CD4-positive, CD25-positive, alpha-beta regulatory T cell (primary cell): ENCODE measurements around the gene ZAR1. TPM values are rescaled to one million over a fixed set of nuclear protein-coding genes. Genes with fewer than 3 reads are reported as not detected.
"Not testable (repeated sequence)": the region's sequence is repeated elsewhere in the genome, so short reads cannot be mapped to it uniquely, and the experiment has no call there.

Experiments
- ATAC-seq, 2 donors: fragments of 150-1000 bp; cut with Tn5 transposase; one replicate each; pipeline ENCODE4 v1.10.0; 2021; ENCODE audit warnings: low read depth in 2 of 2, moderate number of reproducible peaks in 2 of 2, moderate library complexity in 1 of 2
- DNase-seq, 3 donors: peaks; one replicate each; pipeline versions ENCODE4 v3.0.0 to v3.0.0-alpha.2; 2012 to 2022; ENCODE audit warnings: mixed read lengths in 1 of 3
- H3K27ac ChIP-seq: one replicate; pipeline ENCODE4 v1.7.0; 2013; ENCODE audit warnings: mild to moderate bottlenecking, low read length; ENCODE audit not compliant: insufficient read depth, poor library complexity, severe bottlenecking
- H3K27me3 ChIP-seq: one replicate; pipeline ENCODE4 v1.7.0; 2013; ENCODE audit warnings: low read length; ENCODE audit not compliant: control insufficient read depth, insufficient read depth
- H3K36me3 ChIP-seq: one replicate; pipeline ENCODE4 v1.7.0; 2013; ENCODE audit warnings: mild to moderate bottlenecking, low read length, moderate library complexity; ENCODE audit not compliant: control insufficient read depth, insufficient read depth
- H3K4me1 ChIP-seq: 2 replicates; pipeline ENCODE4 v1.7.0; 2013; ENCODE audit warnings: mild to moderate bottlenecking, low read length; ENCODE audit not compliant: insufficient read depth, control insufficient read depth, poor library complexity, severe bottlenecking
- H3K4me3 ChIP-seq: one replicate; pipeline ENCODE4 v1.7.0; 2013; ENCODE audit warnings: low read depth, mild to moderate bottlenecking, low read length, moderate library complexity
- H3K9me3 ChIP-seq, 2 experiments: 1 replicate in 1 of 2; 2 replicates in 1 of 2; pipeline ENCODE4 v1.7.0; 2013; ENCODE audit warnings: low read length in 2 of 2, mild to moderate bottlenecking in 1 of 2, moderate library complexity in 1 of 2; ENCODE audit not compliant: control insufficient read depth in 2 of 2
- H3K27ac Mint-ChIP-seq, 3 donors: one replicate each; pipeline ENCODE4 v1.8.0; 2020 to 2022; ENCODE audit warnings: mild to moderate bottlenecking in 3 of 3, mixed read lengths in 3 of 3, moderate library complexity in 2 of 3
- H3K27me3 Mint-ChIP-seq: one replicate; pipeline ENCODE4 v1.8.0; 2022; ENCODE audit warnings: mild to moderate bottlenecking, mixed read lengths
- H3K36me3 Mint-ChIP-seq: one replicate; pipeline ENCODE4 v1.8.0; 2020; ENCODE audit warnings: mixed read lengths
- H3K4me1 Mint-ChIP-seq, 4 donors: one replicate each; pipeline ENCODE4 v1.8.0; 2020 to 2022; ENCODE audit warnings: mixed read lengths in 4 of 4, mild to moderate bottlenecking in 1 of 4
- H3K4me3 Mint-ChIP-seq, 4 donors: one replicate each; pipeline ENCODE4 v1.8.0; 2020 to 2022; ENCODE audit warnings: mild to moderate bottlenecking in 4 of 4, mixed read lengths in 4 of 4, moderate library complexity in 3 of 4
- H3K9me3 Mint-ChIP-seq, 7 donors: one replicate each; pipeline ENCODE4 v1.8.0; 2020 to 2022; ENCODE audit warnings: mixed read lengths in 7 of 7, mild to moderate bottlenecking in 3 of 7, moderate library complexity in 2 of 7
- polyA plus RNA-seq, 4 donors: library from polyadenylated mRNA; unstranded; fragments of 300-500 nt; fragmentation: Illumina TruSeq; gene quantifications; one replicate each; pipeline ENCODE4 v1.2.3, GENCODE V29; 2021
- total RNA-seq: library from RNA; stranded (reverse); gene quantifications from one replicate; pipeline ENCODE4 v1.2.3, GENCODE V29; 2022

Gene ZAR1, protein sequence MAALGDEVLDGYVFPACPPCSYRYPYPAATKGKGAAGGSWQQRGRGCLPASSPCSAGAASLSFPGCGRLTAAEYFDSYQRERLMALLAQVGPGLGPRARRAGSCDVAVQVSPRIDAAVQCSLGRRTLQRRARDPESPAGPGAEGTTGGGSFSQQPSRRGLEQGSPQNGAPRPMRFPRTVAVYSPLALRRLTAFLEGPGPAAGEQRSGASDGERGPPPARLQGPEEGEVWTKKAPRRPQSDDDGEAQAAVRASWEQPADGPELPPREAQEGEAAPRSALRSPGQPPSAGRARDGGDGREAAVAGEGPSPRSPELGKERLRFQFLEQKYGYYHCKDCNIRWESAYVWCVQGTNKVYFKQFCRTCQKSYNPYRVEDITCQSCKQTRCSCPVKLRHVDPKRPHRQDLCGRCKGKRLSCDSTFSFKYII
- not detected for total RNA-seq
- polyA plus RNA-seq: not detected

DNA sequence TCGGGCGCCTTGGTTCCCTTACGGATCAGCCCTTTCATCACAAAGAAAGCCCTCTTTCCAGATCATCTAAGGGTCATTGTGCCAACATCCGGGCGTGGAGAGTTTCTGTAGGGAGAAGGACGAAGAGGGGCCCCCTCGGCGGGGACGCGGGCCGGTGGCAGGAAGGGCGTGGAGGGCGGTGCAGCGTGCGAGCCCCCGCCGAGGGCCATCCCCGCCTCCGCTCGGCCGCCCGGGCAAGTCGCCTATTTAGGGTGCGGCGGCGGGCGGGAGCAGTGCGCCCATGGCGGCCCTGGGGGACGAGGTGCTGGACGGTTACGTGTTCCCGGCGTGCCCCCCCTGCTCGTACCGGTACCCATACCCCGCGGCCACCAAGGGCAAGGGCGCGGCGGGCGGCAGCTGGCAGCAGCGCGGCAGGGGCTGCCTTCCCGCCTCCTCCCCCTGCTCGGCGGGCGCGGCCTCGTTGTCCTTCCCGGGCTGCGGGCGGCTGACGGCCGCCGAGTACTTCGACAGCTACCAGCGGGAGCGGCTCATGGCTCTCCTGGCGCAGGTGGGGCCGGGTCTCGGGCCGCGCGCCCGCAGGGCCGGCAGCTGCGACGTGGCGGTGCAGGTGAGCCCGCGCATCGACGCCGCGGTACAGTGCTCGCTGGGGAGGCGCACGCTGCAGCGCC is at the start of gene ZAR1:
Gene ZAR1, plus strand, starts transcription at position 241 of the 668 bp plus-strand sequence. Its CDS starts 40 bp downstream, at position 281.
- Mint-ChIP-seq H3K36me3 (no peaks in the 10 kb centered on the region), H3K27me3 (peaks cover 62% of the 10 kb centered on the region), H3K4me1 (peaks cover 0 to 7% (median 2%) of the 10 kb centered on the region in 4 donors), H3K4me3 (peak within 1 kb of the TSS in 2 of 4 donors; percentile 41 to 74), H3K9me3 (peaks cover 0 to 1% (median 0%) of the 10 kb centered on the region in 7 donors), H3K27ac (no peak within 1 kb of the TSS)
- Histone ChIP-seq H3K27ac (no peak within 1 kb of the TSS), H3K4me3 (no peak within 1 kb of the TSS), H3K4me1 (peaks cover 8% of the 10 kb centered on the region), H3K36me3 (no peaks in the 10 kb centered on the region), H3K27me3 (peaks cover 45% of the 10 kb centered on the region), H3K9me3 (no peaks in the 10 kb centered on the region)
- DNase-seq (no peak), ATAC-seq (peak in 1 of 2 donors; percentile 36)

DNA sequence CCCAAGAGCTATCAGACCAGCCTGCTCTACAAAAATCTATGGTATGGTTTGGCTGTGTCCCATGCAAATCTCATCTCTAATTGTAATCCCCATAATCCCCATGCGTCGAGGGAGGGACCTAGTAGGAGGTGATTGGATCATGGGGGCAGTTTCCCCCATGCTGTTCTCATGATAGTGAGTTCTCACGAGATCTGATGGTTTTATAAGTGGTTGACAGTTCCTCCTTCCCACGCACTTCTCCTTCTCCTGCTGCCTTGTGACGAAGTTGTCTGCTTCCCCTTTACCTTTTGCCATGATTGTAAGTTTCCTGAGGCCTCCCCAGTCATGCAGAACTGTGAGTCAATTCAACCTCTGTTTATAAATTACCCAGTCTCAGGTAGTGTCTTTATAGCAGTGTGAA is 49.1 kb upstream of the ZAR1 start:
- H3K9me3 Mint-ChIP-seq, H3K4me1 Mint-ChIP-seq: not testable (repeated sequence)

DNA sequence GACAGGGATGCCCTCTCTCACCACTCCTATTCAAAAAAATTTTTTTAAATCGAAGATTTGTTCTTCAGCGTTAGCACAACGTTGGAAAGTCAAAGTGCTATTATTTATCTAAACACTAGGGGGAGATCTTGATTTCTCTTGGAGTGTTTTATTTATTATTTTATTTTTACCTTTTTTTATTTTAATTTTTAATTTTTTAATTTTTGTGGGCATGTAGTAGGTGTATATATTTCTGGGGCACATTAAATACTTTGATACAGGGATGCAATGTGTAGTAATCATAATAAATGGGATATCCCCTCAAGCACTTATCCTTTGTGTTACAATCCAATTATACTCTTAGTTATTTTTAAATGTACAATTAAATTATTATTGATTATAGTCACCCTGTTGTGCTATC is 44.3 kb upstream of the ZAR1 start:
- Histone ChIP-seq H3K4me3 (no peak overlapping the region), H3K27ac (no peak overlapping the region), H3K27me3 (peaks cover 1% of the 10 kb centered on the region), H3K9me3 (no peaks in the 10 kb centered on the region), H3K36me3 (no peaks in the 10 kb centered on the region), H3K4me1 (no peaks in the 10 kb centered on the region)
- no peaks in the 10 kb centered on the region for H3K4me1 Mint-ChIP-seq
- H3K27me3 Mint-ChIP-seq: peaks cover under 1% of the 10 kb centered on the region
- no peaks in the 10 kb centered on the region for H3K36me3 Mint-ChIP-seq
- DNase-seq (peak in 2 of 3 donors; percentile 24 to 29), ATAC-seq (no peak)
- H3K27ac Mint-ChIP-seq: no peak overlapping the region
- no peak overlapping the region for H3K4me3 Mint-ChIP-seq
- H3K9me3 Mint-ChIP-seq: peaks cover 0 to 1% (median 0%) of the 10 kb centered on the region in 7 donors

More for the DNA sequence above, 49.1 kb upstream of the ZAR1 start:
- not testable (repeated sequence) for H3K27ac ChIP-seq, DNase-seq, H3K27me3 ChIP-seq, H3K9me3 ChIP-seq, H3K27ac Mint-ChIP-seq, H3K36me3 Mint-ChIP-seq, H3K4me1 ChIP-seq, ATAC-seq, H3K4me3 ChIP-seq, H3K36me3 ChIP-seq, H3K4me3 Mint-ChIP-seq
- peaks cover 19% of the 10 kb centered on the region for H3K27me3 Mint-ChIP-seq

DNA sequence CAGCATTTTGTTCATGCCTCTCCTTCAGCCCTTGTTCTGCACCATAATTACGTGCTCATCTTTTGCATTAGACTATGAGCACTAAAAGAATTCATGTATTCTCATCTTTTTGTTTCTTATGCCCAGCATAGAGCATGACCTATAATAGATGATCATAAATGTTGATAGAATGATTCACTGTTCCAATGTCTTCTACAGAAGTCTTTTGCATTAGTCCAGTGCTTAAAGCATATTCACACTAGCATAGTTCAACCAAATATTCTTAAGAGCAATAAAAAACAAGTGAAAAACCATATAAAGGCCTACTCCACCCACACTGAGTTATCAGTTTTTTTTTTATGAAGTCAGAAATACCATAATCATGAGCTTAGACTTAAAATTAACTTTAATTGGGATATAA is 43.4 kb upstream of the ZAR1 start:
- no peaks in the 10 kb centered on the region for H3K36me3 ChIP-seq
- Mint-ChIP-seq H3K4me3 (no peak overlapping the region), H3K4me1 (no peaks in the 10 kb centered on the region), H3K36me3 (no peaks in the 10 kb centered on the region), H3K27ac (no peak overlapping the region), H3K27me3 (peaks cover 3% of the 10 kb centered on the region), H3K9me3 (peaks cover 0 to 1% (median 0%) of the 10 kb centered on the region in 7 donors)
- no peaks in the 10 kb centered on the region for H3K9me3 ChIP-seq
- ATAC-seq (no peak), DNase-seq (no peak)
- no peak overlapping the region for H3K4me3 ChIP-seq
- H3K4me1 ChIP-seq: no peaks in the 10 kb centered on the region
- peaks cover 1% of the 10 kb centered on the region for H3K27me3 ChIP-seq
- no peak overlapping the region for H3K27ac ChIP-seq

DNA sequence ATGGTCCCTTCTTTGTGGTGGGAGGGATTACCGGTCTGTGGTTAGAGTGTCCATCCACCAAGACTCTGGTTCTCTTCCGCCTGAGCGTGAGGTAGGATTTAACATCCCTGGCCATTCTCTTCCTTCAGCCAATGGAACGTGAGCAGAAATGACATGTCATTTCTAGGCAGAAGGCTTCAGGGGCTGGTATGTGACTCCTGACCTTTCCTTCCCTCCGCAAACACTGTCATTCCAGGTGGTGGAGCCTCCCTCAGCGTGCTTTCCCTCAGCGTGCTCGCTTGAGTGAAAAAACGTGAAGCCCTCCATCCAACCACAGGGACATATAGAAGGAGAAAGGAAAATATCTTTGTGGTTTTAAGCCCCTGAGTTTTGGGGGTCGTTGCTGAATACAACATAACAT is 40.9 kb upstream of the ZAR1 start:
- H3K9me3 Mint-ChIP-seq: no peaks in the 10 kb centered on the region
- H3K4me1 Mint-ChIP-seq: no peaks in the 10 kb centered on the region

DNA sequence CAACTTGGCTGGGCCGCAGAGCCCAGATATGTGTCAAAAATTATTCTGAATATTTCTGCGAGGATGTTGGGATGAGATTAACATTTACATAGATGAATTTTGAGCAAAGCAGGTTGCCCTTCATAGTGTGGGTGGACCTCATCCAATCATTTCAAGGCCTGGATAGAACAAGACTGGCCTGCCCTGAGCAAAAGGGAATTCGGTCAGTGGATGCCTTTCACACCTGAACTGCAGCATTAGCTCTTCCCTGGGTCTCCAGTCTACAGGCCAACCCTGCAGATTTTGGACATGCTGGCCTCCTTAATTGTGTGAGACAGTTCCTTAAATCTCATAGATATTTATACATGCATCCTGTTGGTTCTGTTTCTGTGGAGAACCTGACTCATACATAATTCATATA is 39.3 kb upstream of the ZAR1 start:
- Histone ChIP-seq H3K27me3 (peaks cover 6% of the 10 kb centered on the region), H3K4me3 (no peak overlapping the region), H3K27ac (no peak overlapping the region), H3K9me3 (no peaks in the 10 kb centered on the region), H3K4me1 (no peaks in the 10 kb centered on the region), H3K36me3 (no peaks in the 10 kb centered on the region)
- no peak overlapping the region for H3K27ac Mint-ChIP-seq
- DNase-seq (no peak), ATAC-seq (no peak)
- H3K36me3 Mint-ChIP-seq: no peaks in the 10 kb centered on the region
- H3K9me3 Mint-ChIP-seq: peaks cover 0 to 1% (median 0%) of the 10 kb centered on the region in 7 donors
- peaks cover 14% of the 10 kb centered on the region for H3K27me3 Mint-ChIP-seq
- no peak overlapping the region for H3K4me3 Mint-ChIP-seq
- no peaks in the 10 kb centered on the region for H3K4me1 Mint-ChIP-seq

More for the DNA sequence above, 40.9 kb upstream of the ZAR1 start:
- Mint-ChIP-seq H3K4me3 (no peak overlapping the region), H3K36me3 (no peaks in the 10 kb centered on the region), H3K27ac (peak overlapping the region in 1 of 3 donors; percentile 57), H3K27me3 (peaks cover 10% of the 10 kb centered on the region)
- H3K4me3 ChIP-seq: no peak overlapping the region
- ATAC-seq (no peak), DNase-seq (no peak)
- no peaks in the 10 kb centered on the region for H3K36me3 ChIP-seq
- H3K27me3 ChIP-seq: peaks cover 1% of the 10 kb centered on the region
- no peaks in the 10 kb centered on the region for H3K9me3 ChIP-seq
- H3K4me1 ChIP-seq: no peaks in the 10 kb centered on the region
- no peak overlapping the region for H3K27ac ChIP-seq

DNA sequence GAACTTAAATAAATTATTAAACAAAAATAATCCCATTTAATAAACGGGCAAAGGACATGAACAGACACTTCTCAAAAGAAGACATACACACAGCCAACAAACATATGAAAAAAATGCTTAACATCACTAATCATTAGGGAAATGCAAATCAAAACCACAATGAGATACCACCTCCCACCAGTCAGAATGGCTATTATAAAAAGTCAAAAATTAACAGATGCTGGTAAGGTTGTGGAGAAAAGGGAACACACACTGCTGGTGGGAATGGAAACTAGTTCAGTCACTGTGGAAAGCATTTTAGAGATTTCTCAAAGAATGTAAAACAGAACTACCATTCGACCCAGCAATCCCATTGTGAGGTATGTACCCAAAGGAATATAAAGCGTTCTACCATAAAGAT is 38.4 kb upstream of the ZAR1 start:
- peaks cover 20% of the 10 kb centered on the region for H3K27me3 Mint-ChIP-seq
- not testable (repeated sequence) for H3K36me3 Mint-ChIP-seq, H3K9me3 ChIP-seq, H3K27ac ChIP-seq, ATAC-seq, H3K27me3 ChIP-seq, H3K4me1 Mint-ChIP-seq, H3K36me3 ChIP-seq, H3K27ac Mint-ChIP-seq, H3K4me3 Mint-ChIP-seq, H3K4me1 ChIP-seq, DNase-seq, H3K9me3 Mint-ChIP-seq, H3K4me3 ChIP-seq
